ENCODE data around the gene B3GALNT1.

B3GALNT1 gene

GRCh38 chr3:161104561-161105551 lies at the start of gene B3GALNT1:
TSS of gene B3GALNT1 (minus strand) at chr3:161105349. CDS start at chr3:161086754, 18,595 bp downstream.
- DNase-seq, result peak; percentile 21

- DNase-seq, result no peak
Measured at GRCh38 chr3:161153480-161153879, 48.3 kb upstream of the B3GALNT1 start.

- DNase-seq, result no peak
Measured at GRCh38 chr3:161150001-161150525, 44.9 kb upstream of the B3GALNT1 start.

GRCh38 chr3:161149529-161149928 lies 44.4 kb upstream of the B3GALNT1 start:
- no peak for DNase-seq

GRCh38 chr3:161148832-161149475 lies 43.8 kb upstream of the B3GALNT1 start:
- no peak for DNase-seq

GRCh38 chr3:161142486-161142885 lies 37.3 kb upstream of the B3GALNT1 start:
- no peak for DNase-seq

GRCh38 chr3:161139686-161140085 lies 34.5 kb upstream of the B3GALNT1 start:
- DNase-seq, result no peak

- no peak for DNase-seq
Measured at GRCh38 chr3:161137260-161137659, 32.1 kb upstream of the B3GALNT1 start.

- DNase-seq, result no peak
Measured at GRCh38 chr3:161132391-161132790, 27.2 kb upstream of the B3GALNT1 start.

- DNase-seq, result no peak
Measured at GRCh38 chr3:161126495-161126894, 21.3 kb upstream of the B3GALNT1 start.

GRCh38 chr3:161117646-161118045 lies 12.5 kb upstream of the B3GALNT1 start:
- DNase-seq, result no peak

- DNase-seq, result no peak
Measured at GRCh38 chr3:161108840-161109239, 3.7 kb upstream of the B3GALNT1 start.

- DNase-seq, result no peak
Measured at GRCh38 chr3:161107311-161107710, 2.2 kb upstream of the B3GALNT1 start.

- DNase-seq, result no peak
Measured at GRCh38 chr3:161103776-161104385, 1.3 kb downstream of the B3GALNT1 start.

GRCh38 chr3:161101609-161102008 lies 3.5 kb downstream of the B3GALNT1 start:
- DNase-seq, result no peak

GRCh38 chr3:161100994-161101393 lies 4.2 kb downstream of the B3GALNT1 start:
- DNase-seq, result no peak

GRCh38 chr3:161096771-161097367 lies 8.3 kb downstream of the B3GALNT1 start:
- DNase-seq, result peak; percentile 8

- DNase-seq, result no peak
Measured at GRCh38 chr3:161093895-161094294, 11.3 kb downstream of the B3GALNT1 start.

- no peak for DNase-seq
Measured at GRCh38 chr3:161084277-161084676, 20.9 kb downstream of the B3GALNT1 start.

- DNase-seq, result no peak
Measured at GRCh38 chr3:161083131-161083530, 22.0 kb downstream of the B3GALNT1 start.

GRCh38 chr3:161082063-161082462 lies 23.1 kb downstream of the B3GALNT1 start:
- DNase-seq, result no peak

GRCh38 chr3:161081633-161082032 lies 23.5 kb downstream of the B3GALNT1 start:
- DNase-seq, result no peak

- no peak for DNase-seq
Measured at GRCh38 chr3:161073181-161073580, 32.0 kb downstream of the B3GALNT1 start.

All from stimulated activated CD4-positive, alpha-beta T cell treated with anti-CD3 and anti-CD28 coated beads, Interleukin-4, amount 100 ng/mL, for 1 hour (primary cell).